HEK293T (cell line): ENCODE measurements around the gene PKNOX2.

Experiments
- ARNT ChIP-seq: fragments of 450-650 bp; IDR thresholded peaks from 2 replicates; pipeline ENCODE4 v1.6.1; 2017; ENCODE audit warnings: mild to moderate bottlenecking
- BHLHE40 ChIP-seq: fragments of 450-650 bp; IDR thresholded peaks from 2 replicates; pipeline ENCODE4 v1.6.1; 2016; ENCODE audit warnings: mild to moderate bottlenecking, moderate library complexity, borderline replicate concordance
- FOXM1 ChIP-seq: fragments of 450-650 bp; IDR thresholded peaks from 2 replicates; pipeline ENCODE4 v1.6.1; 2017; ENCODE audit warnings: mild to moderate bottlenecking, borderline replicate concordance
- HDGF ChIP-seq: fragments of 450-650 bp; IDR thresholded peaks from 2 replicates; pipeline ENCODE4 v1.6.1; 2017; ENCODE audit warnings: antibody characterized with exemption, borderline replicate concordance
- LEF1 ChIP-seq: fragments of 450-650 bp; IDR thresholded peaks from 2 replicates; pipeline ENCODE4 v1.6.1; 2017; ENCODE audit warnings: mild to moderate bottlenecking, borderline replicate concordance
- NFRKB ChIP-seq: fragments of 450-650 bp; IDR thresholded peaks from 2 replicates; pipeline ENCODE4 v1.6.1; 2016; ENCODE audit warnings: mild to moderate bottlenecking, moderate library complexity
- SP1 ChIP-seq: fragments of 450-650 bp; IDR thresholded peaks from 2 replicates; pipeline ENCODE4 v1.6.1; 2017
- SUZ12 ChIP-seq: fragments of 450-650 bp; IDR thresholded peaks from 2 replicates; pipeline ENCODE4 v1.6.1; 2016; ENCODE audit warnings: mild to moderate bottlenecking
- TARDBP ChIP-seq: fragments of 450-650 bp; IDR thresholded peaks from 2 replicates; pipeline ENCODE4 v1.6.1; 2016
- ZNF384 ChIP-seq: fragments of 450-650 bp; IDR thresholded peaks from 2 replicates; pipeline ENCODE4 v1.6.1; 2016
- TF ChIP-seq, protein P1 (sequence below): fragments of 450-650 bp; IDR thresholded peaks from 2 replicates; pipeline ENCODE4 v1.6.1; 2016

DNA sequence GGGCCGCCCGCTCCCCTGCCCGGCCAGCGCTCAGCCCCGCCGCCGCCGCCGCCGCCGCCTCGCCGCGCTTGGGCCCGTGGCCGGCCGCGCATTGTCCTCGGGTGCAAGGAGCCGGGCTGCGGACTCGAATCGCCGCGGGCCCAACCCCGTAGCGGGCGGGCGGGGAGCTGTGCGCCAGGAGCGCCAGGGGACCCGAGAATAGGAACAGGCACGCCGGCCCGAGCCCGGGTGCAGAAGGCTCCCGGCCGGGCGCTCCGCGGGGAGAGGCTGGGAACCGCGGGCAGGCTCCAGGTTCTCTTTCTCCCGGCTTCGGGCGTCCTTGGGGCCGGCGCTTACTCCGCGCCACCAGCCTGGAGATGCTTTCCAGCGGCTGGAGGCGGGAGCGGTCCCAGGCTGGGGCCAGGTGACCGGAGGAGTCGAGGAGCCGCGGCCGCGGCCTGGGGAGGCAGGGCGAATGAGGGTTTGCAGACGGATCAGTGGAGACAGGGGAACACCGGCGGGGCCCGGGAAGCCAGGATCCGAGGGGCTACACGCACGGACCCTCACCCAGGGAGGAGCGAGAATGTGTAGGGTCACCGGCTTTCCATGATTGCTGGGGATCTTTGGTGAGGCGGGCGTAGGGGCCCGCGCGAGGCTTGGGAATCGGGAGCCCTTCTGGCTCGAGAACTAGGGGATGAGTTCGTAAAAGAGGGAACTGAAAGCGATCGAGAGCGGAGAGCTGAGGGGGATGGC is 726 bp downstream of the PKNOX2 start:
- TF ChIP-seq LEF1, result no peak
- TF ChIP-seq SUZ12, result no peak
- no peak for TF ChIP-seq ZNF384
- no peak for TF ChIP-seq NFRKB
- TF ChIP-seq ARNT, result no peak
- no peak for TF ChIP-seq HDGF
- TF ChIP-seq, protein P1, sequence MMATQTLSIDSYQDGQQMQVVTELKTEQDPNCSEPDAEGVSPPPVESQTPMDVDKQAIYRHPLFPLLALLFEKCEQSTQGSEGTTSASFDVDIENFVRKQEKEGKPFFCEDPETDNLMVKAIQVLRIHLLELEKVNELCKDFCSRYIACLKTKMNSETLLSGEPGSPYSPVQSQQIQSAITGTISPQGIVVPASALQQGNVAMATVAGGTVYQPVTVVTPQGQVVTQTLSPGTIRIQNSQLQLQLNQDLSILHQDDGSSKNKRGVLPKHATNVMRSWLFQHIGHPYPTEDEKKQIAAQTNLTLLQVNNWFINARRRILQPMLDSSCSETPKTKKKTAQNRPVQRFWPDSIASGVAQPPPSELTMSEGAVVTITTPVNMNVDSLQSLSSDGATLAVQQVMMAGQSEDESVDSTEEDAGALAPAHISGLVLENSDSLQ, result no peak
- no peak for TF ChIP-seq FOXM1
- no peak for TF ChIP-seq BHLHE40
- no peak for TF ChIP-seq SP1
- no peak for TF ChIP-seq TARDBP
